HCT116 (cell line): ENCODE results near the gene ENTPD5.
"Not testable (repeated sequence)": the region's sequence is repeated elsewhere in the genome, so short reads cannot be mapped to it uniquely, and the experiment has no call there.

ENCODE experiments used
- CEBPB ChIP-seq: IDR thresholded peaks from 2 replicates; pipeline ENCODE4 v1.6.1; 2012; ENCODE audit warnings: low read depth
- CTCF ChIP-seq, 3 experiments: fragments of 200-600 bp in 1 of 3; sonication (generic) in 1 of 3; IDR thresholded peaks in 2 of 3; conservative IDR thresholded peaks in 1 of 3; 2 replicates each; pipeline ENCODE4 v1.5.1; 2012 to 2017; ENCODE audit warnings: low read depth in 2 of 3, low read length in 2 of 3, antibody characterized with exemption in 1 of 3, borderline replicate concordance in 1 of 3, control low read depth in 1 of 3, mild to moderate bottlenecking in 1 of 3, mixed read lengths in 1 of 3, mixed run types in 1 of 3, moderate library complexity in 1 of 3; ENCODE audit not compliant: insufficient read depth in 1 of 3
- EGR1 ChIP-seq: IDR thresholded peaks from 2 replicates; pipeline ENCODE4 v1.6.1; 2012; ENCODE audit warnings: low read depth
- EZH2 ChIP-seq: fragments of 200-600 bp; sonication (generic); IDR thresholded peaks from 2 replicates; pipeline ENCODE4 v1.6.1; 2017; ENCODE audit warnings: antibody characterized with exemption, mixed run types
- FOSL1 ChIP-seq: IDR thresholded peaks from 2 replicates; pipeline ENCODE4 v1.6.1; 2012; ENCODE audit warnings: low read depth
- MAX ChIP-seq: IDR thresholded peaks from 2 replicates; pipeline ENCODE4 v1.6.1; 2012
- POLR2A ChIP-seq: IDR thresholded peaks from 2 replicates; pipeline ENCODE4 v1.7.0; 2011; ENCODE audit warnings: borderline replicate concordance; ENCODE audit not compliant: insufficient read depth, insufficient read length; ENCODE audit errors: extremely low read depth
- POLR2AphosphoS5 ChIP-seq: IDR thresholded peaks from 2 replicates; pipeline ENCODE4 v1.6.1; 2011; ENCODE audit warnings: mild to moderate bottlenecking, low read depth, low read length, moderate library complexity
- RAD21 ChIP-seq: IDR thresholded peaks from 2 replicates; pipeline ENCODE4 v1.6.1; 2012; ENCODE audit warnings: low read depth, mild to moderate bottlenecking
- SIN3A ChIP-seq: IDR thresholded peaks from 2 replicates; pipeline ENCODE4 v1.6.1; 2012; ENCODE audit warnings: low read depth
- ZBTB33 ChIP-seq: IDR thresholded peaks from 2 replicates; pipeline ENCODE4 v1.6.1; 2011; ENCODE audit warnings: mild to moderate bottlenecking, low read length, moderate library complexity; ENCODE audit not compliant: insufficient replicate concordance; ENCODE audit errors: extremely low read depth
- ZFX ChIP-seq: fragments of 450-650 bp; IDR thresholded peaks from 2 replicates; pipeline ENCODE4 v1.6.1; 2017
- ZNF274 ChIP-seq: fragments of 200-500 bp; sonication (Bioruptor generic); IDR thresholded peaks from 2 replicates; pipeline ENCODE4 v1.6.1; 2014; ENCODE audit warnings: mild to moderate bottlenecking, low read depth, low read length, inconsistent platforms

- TF ChIP-seq POLR2AphosphoS5; ZBTB33; EZH2; CTCF (IDR thresholded peaks at IDR 0.05 in 2 of 3, conservative IDR thresholded peaks at IDR 0.05 in 1 of 3; ENCODE audit: borderline replicate concordance in 1 of 3, insufficient read depth in 1 of 3, low read depth in 2 of 3, low read length in 2 of 3); FOSL1; SIN3A; POLR2A; RAD21; MAX; EGR1; CEBPB; ZNF274; ZFX: not testable (repeated sequence)
Measured at GRCh38 chr14:74005664-74006063, 13.4 kb downstream of the ENTPD5 start.
